Embryonic facial prominence (tissue), 1 donor: Measurements from ENCODE around the gene GSG1L2.

Experiments
- DNase-seq: peaks from one replicate; pipeline ENCODE4 v3.0.0-alpha.2; 2016; ENCODE audit errors: extremely low spot score

GSG1L2 gene

DNA sequence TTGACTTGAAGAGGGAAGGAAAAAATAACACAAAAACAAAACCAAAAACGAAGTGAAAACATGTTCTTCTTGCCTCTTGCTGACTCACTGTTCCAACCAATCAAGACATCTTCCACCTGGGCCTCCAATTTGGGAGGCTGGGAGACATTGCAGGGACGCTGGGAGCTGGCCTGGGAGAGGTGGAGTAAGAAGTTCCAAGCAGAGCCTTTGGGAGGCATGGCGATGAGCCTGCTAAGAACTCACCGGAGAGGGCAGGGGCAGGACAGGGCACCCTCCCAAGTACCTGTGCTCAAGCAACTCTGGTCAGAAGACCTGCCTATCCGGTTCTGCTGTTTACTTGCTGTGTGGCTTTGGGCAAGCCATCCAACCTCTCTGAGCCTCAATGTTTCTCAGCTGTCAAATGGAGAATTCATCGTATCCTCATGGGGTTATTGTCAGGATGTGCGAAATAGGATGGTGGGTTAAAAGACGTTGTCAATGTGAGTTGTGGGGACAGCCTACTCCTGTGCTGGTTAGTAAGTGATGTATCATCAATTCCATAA lies 3.0 kb upstream of the GSG1L2 start:
- no peak for DNase-seq

GRCh38 chr17:9824094-9824493 lies 2.2 kb upstream of the GSG1L2 start:
- DNase-seq, result no peak

DNA sequence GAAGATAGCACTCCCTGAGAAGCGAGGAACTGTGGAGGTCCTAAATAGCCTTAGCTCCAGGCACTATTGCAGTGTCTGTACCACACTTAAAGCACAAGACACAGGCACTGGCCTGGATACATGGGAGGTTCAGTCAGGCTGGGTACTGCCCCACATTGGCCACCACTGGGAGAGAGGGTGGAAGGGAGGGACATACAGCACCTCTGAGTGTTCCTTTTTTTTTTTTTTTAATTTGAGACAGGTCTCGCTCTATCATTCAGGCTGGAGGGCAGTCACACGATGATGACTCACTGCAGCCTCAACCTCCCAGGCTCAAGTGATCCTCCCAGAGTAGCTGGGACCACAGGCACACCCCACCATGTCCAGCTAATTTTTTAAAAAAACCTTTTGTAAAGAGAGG lies 1.4 kb downstream of the GSG1L2 start:
- no peak for DNase-seq

GRCh38 chr17:9818760-9819159 lies 3.1 kb downstream of the GSG1L2 start:
- DNase-seq, result no peak

GRCh38 chr17:9817086-9817485 lies 4.8 kb downstream of the GSG1L2 start:
- no peak for DNase-seq

GRCh38 chr17:9816472-9816871 lies 5.4 kb downstream of the GSG1L2 start:
- no peak for DNase-seq

- DNase-seq, result no peak
These were observed 7.4 kb downstream of the GSG1L2 start for GRCh38 chr17:9814337-9814945.

GRCh38 chr17:9813166-9813565 lies 8.7 kb downstream of the GSG1L2 start:
- no peak for DNase-seq

- DNase-seq, result no peak
These were observed 10.3 kb downstream of the GSG1L2 start for GRCh38 chr17:9811537-9811936.

DNA sequence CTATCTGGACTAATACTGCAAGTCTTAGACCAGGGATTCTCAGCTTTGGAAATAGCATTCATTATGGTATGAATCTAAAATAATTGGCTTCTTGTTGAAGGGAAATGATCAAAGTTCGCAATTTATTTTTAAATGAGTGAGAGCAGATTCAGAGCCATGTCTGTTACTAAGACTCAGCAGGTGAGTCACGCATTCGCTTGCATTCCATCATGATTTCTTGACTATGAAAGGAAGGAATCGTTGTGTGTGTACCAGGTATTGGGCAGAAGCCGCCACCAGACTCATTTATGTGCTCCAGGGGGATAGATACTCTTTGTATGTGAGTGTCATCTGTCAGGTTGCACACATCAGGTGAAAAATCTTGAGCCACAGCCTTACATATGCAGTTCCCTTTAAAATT lies 10.8 kb downstream of the GSG1L2 start:
- no peak for DNase-seq

DNA sequence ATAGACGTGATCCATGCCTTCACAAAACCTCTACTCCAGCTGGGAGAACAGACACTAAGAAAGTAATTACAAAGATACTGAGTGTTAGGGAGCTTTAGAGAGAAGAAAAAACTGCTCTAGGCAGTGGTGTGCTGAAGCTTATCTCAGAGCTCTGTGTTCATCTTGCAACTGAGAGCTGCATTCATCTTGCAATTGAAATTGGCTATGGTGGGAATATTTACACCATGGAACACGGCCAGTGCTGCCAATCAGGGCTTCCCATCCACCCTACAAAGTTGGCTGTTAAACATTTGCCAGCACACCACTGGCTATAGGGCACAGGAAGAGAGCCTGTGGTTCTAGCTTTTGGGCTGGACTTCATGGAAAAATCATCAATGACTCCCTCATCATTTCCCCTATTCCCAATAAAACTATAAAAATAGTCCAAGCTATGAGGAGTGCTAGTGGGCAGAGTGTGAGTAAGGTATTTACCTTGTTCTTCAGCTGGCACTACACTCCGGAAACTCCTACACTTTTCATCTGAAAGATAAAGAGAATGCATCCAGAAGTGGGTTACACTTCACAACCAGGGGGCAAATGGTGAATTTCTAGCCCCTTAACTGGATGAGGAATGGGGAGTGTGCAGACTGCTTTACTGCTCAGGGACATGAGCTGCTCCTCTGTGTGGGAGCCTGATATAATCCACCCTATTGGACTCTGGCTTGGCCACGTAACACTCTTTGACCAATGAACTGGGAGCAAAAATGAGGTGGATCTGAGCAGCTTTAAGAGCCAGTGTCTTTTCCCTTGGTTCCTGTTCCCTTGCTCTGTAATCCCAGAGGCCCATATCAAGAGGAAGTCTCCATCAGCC lies 11.6 kb downstream of the GSG1L2 start:
- no peak for DNase-seq

DNA sequence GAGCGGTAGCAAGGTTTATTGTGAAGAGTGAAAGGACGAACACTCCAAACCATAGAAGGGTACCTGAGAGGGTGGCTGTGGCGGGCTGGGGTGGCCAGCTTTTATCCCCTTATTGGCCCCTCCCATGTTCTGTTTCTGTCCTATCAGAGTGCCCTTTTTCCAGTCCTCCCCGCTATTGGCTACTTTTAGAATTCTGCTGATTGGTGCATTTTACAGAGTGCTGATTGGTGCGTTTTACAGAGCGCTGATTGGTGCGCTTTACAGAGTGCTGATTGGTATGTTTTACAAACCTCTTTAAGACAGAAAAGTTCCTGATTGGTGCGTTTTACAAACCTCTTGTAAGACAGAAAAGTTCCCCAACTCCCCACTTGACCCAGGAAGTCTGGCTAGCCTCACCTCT lies 12.5 kb downstream of the GSG1L2 start:
- DNase-seq, result no peak

DNA sequence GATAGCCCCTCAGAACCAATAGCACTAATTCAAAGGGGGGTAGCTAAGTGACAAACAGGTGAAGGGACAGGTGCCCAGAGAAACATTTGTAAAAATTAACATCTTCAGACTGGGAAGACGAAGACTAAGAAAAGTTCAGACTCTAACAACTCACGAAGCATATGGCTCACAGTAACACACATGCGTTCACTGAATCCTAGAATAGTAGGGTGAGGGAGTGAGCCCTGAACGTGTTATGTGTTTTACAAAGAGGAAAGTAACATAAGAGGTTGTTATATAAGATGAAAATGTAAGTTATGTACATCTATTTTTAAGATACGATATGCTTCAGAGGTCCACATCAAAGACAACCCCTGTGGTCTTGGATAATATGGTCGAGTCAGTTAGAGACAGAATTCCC lies 15.2 kb downstream of the GSG1L2 start:
- no peak for DNase-seq

DNA sequence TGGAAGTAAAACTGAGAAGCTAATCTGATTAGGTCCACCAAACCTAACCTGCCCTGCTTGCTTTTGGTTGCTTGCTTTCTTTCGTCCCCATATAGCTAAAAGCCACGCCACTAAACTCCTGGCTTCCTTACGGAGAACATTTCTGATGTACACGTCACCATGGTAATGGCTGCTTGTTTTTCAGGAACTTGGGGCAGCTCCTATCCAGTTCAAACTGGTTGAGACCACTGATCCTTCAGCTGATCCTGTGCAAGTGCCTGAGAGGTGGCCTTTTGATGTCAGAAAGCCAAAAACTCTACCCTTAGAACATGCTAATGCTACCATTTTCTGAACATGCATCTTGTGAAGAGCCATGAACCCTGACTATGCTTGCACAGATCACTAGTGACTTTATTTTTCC lies 16.1 kb downstream of the GSG1L2 start:
- DNase-seq, result no peak

DNA sequence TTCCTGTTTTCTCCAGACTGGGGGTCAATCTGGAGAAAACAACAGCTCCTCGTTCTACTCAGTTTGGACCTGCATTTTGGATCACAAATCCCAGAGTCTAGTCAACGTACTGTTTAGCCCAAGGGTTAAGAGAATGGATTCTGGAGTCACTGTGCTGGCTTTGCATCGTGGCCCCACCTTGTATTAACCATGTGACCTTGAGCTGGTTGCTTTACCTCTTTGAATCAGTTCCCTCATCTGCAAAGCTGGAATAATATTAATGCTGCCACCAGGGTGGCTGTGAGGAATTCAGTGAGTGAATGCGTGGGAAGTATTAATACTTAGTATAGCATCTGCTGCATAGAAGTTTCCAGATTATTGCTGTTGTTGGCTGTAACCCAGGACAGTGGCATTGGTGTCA lies 19.2 kb downstream of the GSG1L2 start:
- no peak for DNase-seq

GRCh38 chr17:9802294-9802693 lies 19.6 kb downstream of the GSG1L2 start:
- DNase-seq, result no peak

GRCh38 chr17:9801505-9801904 lies 20.4 kb downstream of the GSG1L2 start:
- DNase-seq, result no peak

DNA sequence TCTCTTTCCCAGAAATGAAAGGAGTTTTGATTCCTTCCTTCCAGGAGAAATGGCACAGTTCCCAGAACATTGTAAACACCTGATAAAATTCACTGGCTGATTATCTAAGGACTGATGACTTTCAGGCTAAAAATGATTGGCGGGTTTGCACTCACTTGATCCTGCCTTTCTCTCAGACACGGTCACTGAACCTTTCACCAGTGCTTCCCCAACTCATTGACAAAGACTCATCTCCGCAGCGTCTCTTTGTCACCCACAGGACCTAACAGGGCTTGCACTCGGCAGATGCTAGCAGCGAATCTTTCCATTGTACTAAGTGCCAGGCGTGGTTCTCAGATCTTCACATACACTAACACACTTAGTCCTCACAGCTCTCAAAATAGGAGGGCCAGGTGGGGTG lies 23.2 kb downstream of the GSG1L2 start:
- DNase-seq, result no peak

- no peak for DNase-seq
These were observed 23.9 kb downstream of the GSG1L2 start for GRCh38 chr17:9798008-9798407.

DNA sequence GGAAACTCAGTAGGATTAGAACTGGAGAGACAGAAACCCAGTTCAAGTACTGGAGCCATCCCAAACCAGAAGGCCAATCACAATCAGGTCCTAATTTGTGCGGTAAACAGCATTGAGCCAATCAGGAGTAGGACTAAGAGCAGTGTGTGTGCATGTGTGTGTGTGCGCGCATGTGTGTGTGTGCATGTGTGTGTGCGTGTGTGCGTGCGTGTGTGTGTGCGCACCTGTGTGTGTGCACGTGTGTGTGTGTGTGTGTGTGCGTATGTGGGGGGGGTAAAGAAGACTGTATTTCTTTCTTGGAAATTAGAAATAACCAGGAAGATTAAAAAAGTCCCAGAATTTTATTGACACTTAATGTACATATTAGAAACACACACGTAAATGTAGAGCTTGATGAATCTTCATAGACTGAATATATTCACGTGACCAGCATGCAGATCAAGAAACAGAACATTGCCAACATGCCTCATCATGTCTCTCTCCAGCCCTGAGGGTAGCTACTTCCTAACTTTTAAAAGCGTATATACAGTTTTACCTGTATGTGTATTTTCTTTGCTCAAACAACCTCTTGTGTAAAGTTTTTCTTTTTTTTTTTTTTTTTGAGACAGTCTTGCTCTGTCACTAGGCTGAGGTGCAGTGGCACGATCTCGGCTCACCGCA lies 29.6 kb downstream of the GSG1L2 start:
- DNase-seq, result no peak

GRCh38 chr17:9790889-9791876 lies 30.7 kb downstream of the GSG1L2 start, which contains the start of gene DHRS7C:
Gene DHRS7C (minus strand): TSS chr17:9791592. CDS start chr17:9791284, 308 bp downstream.
- DNase-seq, result no peak
